ENCODE measurements around the gene IL25.
"Not testable (repeated sequence)": the region's sequence is repeated elsewhere in the genome, so short reads cannot be mapped to it uniquely, and the experiment has no call there.

GRCh38 chr14:23325746-23326145 is 46.9 kb upstream of the IL25 start:
- TF ChIP-seq, protein P1, sequence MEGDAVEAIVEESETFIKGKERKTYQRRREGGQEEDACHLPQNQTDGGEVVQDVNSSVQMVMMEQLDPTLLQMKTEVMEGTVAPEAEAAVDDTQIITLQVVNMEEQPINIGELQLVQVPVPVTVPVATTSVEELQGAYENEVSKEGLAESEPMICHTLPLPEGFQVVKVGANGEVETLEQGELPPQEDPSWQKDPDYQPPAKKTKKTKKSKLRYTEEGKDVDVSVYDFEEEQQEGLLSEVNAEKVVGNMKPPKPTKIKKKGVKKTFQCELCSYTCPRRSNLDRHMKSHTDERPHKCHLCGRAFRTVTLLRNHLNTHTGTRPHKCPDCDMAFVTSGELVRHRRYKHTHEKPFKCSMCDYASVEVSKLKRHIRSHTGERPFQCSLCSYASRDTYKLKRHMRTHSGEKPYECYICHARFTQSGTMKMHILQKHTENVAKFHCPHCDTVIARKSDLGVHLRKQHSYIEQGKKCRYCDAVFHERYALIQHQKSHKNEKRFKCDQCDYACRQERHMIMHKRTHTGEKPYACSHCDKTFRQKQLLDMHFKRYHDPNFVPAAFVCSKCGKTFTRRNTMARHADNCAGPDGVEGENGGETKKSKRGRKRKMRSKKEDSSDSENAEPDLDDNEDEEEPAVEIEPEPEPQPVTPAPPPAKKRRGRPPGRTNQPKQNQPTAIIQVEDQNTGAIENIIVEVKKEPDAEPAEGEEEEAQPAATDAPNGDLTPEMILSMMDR (IDR thresholded peaks at IDR 0.05 in 4 of 5, conservative IDR thresholded peaks at IDR 0.05 in 1 of 5) = not testable (repeated sequence)
- not testable (repeated sequence) for TF ChIP-seq POLR2A (IDR thresholded peaks at IDR 0.05)

Measured in gastrocnemius medialis (tissue), 4 donors.